ENCODE results near the gene RELCH.
A peak's percentile ranks its signal among the peaks of the same experiment; 100 is the strongest.

The RELCH gene

DNA sequence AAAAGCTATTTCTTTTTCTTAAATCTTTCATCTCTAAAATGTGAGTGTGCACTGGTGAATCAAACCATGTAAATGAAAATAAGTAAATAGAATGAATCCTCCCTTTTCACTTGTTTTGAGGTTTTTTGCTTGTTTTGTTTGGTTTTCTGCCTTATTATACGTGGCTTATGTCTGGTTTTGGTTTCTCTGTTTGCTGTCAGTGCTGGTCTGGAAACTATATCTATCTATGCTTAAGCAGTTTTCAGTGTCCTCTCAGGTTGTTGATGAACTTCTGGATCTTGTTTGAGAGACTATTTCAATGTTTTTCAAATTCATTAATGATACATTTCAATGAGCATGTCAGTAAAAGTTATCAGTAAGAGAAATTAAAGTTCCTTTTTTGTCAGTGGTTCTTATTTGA lies 90.0 kb downstream of the RELCH start:
- no peak for DNase-seq

DNA sequence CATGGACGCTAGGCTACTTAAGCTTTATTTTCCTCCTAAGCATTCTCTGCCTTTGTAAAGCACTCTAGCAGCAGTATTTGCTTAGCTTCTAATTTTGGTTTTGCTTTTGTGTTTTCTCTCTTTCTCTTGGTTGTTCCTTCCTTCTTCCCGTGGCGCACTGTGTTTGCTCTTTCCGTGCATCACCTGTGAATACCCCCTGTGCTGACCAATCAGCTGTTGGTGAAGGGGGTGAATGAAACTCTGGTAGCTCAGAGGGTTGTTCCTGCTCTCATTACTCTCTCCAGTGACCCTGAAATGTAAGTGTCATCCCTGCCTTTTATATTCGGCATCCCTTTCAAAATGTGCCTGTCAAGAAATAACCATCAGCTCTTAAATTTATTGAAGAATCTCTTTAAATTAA lies 92.5 kb downstream of the RELCH start:
- no peak for DNase-seq

DNA sequence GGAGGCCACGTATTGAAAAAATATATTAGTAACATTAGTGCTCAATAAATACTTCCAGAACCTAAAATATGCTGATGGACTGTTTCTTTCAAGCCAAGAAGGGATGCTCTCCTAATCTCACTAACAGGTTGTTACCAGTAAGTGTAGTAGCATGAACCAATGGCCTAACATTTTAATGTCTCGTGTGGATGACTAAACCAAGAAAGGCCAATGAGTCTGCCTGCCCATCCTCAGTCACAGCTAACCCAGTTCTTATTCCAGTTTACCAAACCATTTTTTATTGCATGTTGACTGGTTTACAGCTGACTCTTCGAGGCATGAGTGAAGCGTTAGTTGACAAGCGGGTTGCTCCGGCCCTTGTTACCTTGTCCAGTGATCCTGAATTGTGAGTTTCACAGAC lies 93.0 kb downstream of the RELCH start:
- no peak for DNase-seq

DNA sequence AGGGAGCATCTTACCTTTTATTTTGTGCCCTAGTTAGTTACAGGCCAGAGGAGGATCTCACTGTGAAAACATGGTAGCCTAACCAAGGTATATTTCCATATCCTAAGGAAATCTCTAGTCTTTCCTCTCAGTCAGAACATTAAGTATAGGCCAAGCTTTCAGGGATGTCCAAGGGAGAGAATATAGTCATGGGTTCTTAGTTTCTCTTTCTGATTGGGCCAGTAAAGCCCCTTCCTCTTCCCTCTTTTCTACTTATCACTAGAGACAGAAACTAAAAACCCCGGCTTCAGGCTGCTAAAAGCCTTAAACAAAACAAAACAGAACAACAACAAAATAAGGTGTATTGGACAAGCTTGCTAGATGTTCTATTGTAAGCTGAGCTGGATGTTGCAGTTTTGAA lies 93.7 kb downstream of the RELCH start:
- no peak for DNase-seq

DNA sequence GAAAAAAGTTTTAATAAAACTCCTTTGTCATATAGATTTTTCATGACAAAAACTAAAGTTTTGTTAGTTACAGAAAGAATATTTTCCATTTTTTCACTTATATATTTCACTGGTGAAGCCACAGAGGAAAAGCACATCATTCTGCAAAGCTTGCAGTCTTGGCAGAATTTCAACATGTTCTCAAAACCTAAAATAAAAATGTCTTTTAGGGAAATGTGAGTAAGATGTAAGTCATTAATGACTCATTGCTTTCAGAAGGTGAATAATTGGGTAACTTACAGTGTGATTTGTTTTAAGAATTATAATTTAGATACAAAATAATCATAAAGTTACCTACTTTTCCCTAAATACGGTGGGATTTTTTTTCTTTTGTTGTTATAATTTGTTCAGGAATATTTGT lies 94.6 kb downstream of the RELCH start:
- DNase-seq = no peak

DNA sequence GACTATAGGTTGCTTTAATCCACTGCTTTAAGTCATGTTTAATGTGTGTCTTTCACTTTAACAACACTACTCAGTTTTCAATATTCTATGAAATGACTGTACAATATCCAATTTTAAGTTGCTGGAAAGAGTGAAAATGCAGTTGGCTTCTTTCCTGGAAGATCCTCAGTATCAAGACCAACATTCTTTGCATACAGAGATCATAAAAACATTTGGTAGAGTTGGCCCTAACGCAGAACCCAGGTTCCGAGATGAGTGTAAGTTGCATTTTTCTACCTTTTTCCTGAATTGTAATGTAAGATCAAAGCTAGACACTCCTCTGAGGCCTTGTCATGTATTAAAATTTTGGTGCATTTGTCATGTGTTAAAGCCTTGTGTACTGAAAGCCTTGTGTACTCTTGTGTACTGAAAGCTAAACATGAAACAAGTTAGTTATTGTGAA lies 95.2 kb downstream of the RELCH start:
- DNase-seq = no peak

DNA sequence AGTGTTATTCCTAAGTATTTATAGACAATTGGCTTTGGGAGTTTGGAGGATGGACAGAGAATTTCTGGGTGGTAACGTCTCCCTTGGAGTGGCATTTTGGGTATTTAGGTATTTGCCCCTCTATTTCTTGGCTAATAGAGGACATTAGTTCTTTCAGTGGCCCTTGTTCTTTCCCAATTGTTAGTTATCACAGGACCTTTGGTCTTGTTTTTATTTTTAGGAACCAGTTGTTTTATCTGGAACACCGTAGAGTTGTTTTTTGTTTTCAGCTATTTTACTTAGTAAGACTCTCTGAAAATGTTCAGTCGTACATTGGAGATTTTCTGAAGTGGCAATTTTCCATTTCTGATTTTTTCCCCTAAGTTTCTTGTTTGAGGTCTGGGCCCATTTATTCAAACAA lies 97.6 kb downstream of the RELCH start:
- no peak for DNase-seq

DNA sequence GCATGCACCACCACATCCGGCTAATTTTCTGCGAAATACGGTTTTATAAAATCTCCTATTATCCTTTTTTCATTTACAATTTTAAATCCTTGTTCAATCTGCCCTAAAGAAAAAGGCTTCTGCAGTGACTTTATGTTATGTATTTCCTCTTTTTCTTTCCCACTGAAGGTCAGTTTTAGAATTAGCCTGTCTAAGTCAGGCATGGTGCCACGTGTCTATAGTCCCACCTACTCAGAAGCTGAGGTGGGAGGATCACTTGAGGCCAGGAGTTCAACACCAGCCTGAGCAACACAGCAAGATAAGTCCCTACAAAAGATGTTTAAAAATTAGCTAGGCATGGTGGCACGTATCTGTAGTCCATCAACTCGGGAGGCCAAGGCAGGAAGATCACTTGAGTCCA lies 98.2 kb downstream of the RELCH start:
- no peak for DNase-seq

DNA sequence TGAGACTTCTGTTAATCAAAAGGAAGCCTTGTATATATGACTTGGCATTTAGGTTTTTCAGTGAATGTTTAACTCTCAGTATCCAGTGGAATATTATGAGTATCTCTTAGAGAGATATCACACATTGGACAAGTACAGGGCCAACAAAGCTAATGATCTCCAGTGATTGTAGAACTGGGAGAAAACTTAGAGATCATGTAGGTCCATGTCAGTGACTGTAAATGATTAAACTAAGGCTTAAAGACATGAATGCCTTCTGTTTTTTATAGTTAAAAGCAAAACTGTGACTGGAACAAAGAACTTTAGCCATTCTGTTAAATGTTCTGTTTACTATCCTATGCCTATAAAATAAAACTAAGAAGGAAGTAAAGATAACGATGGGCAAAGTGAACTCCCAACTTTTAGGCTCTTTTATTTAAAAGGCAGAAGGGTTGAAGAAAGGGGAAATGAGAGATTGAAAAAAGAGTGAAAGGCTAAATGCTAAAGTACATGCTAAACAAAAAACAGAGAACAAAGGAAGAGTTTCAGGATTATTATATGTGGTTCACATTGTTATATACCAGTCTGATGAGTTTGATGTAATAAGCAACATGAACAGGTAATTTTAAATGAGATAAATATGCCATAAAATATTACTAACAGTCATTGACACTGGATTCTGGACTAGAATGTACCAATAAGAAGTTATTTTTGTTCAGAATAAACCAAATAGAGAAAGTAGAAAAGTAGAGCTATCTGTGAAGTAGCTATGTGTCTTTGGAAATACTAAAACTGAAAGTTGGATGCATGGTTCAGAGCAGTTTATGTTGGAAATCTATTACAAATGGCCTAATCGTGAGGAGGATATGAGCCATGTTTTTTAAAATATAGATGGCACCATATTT lies 101.0 kb downstream of the RELCH start:
- DNase-seq = no peak

DNA sequence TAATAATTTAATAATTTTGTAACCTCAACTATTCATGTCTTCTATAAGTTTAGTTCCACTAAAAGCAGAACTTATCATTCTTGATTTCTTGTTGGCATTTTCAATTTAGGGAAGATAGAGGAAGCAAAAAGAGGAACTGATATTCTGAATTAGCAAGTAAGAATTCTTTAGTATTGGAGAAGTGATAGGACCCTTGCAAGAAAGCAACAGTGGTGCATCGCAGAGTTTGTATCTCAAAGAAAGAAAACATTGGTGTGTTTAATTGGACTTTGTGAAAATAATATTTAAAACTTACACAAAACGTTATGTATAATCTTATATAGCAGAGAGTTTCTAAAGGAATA lies 101.6 kb downstream of the RELCH start:
- DNase-seq = no peak

DNA sequence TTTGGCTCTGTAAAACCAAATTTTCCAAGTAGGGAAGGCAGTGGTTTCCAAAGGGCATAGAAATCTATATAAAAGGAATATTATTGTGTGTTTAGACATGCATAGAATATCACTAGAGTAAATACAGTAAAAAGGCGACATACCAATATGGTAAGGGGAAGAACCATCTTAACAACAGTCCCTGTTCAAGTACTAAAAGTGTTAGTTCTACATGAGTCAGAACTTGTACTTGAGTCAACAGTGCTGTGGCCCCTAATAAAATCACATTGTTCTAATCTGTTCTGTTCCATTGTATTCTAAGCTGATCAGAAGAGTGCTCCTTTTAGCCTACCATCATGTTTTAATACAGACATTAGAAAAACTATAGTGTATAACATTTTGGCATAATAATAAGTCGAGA lies 102.0 kb downstream of the RELCH start:
- DNase-seq = no peak

DNA sequence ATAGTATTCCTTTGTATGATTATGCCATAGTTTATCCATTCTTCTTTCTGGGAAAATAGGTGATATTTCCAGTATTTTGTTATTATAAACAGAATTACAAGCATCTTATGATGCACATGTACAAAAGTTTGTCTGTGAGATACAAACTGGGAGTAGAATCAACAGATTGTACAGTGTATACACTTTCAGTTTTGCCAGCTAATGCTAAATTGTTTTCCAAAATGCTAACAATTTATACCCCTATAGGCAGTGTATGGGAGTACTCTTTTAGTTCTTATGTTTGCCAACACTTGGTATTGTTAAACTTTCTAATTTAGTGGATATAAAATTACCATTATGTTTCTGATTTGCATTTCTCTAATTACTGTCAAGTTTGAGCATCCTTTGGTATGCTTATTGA lies 107.0 kb downstream of the RELCH start:
- DNase-seq = no peak

DNA sequence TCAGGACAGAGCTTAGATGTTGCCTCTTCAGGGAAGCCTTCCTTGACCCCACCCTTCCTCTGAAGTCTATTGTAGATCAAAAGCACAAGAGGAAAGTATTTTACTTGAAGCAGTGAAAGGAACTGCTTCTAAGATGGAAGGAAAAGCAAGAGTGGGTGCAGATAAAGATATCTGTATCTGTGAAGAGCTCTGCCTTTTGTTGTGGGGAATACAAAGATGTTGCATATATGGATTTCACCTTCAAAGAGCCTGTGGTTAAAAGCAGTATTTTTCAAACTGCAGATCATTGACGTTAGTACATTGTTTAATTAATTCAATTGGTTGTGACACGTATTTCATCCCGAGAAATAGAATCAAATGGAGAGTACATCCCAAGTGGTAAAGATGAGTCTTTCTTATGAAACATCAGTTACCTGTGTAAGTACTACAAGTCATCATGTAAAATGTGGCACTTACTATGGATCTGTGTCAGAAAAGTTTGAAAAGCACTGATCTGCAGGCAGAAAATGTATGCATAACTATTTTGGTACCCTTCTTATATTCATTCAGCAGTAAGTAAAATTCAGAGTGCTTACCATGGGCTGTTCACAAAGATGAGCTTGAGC lies 113.4 kb downstream of the RELCH start:
- DNase-seq = no peak

DNA sequence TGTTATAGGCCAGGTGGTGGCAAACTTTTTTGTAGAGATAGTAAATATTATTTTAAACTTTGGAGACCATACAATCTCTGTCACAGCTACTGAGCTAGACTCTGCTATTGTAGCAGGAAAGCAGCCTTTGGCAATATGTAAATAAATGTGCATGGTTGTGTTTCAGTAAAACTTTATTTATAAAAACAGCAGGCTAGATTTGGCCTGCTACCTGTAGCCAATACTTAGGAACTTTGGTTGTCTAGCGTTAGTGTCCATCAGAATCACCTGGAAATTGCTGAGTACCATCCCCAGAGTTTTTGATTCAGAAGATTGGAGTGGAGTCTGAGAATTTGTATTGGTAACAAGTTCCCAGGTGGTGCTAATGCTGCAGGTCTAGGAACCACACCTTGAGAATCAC lies 114.3 kb downstream of the RELCH start:
- no peak for DNase-seq

DNA sequence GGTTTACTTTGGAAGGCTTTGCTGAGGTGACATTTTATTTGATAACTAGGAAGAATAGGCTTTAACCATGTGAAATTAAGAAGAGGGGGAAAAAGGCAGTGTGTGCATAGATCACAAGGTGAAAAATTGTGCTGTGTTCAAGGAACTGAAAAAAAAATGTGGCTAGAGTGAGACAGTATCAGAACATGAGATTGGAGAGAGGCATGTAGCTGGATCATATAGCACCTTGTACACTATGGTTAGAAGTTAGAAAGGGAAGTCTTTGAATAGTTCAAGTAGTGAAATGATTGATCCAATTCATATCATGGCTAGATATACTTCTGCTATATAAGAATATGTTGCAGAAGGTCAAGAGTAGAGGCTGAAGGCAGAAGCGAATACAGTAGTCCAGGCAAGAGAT lies 125.8 kb downstream of the RELCH start:
- no peak for DNase-seq

DNA sequence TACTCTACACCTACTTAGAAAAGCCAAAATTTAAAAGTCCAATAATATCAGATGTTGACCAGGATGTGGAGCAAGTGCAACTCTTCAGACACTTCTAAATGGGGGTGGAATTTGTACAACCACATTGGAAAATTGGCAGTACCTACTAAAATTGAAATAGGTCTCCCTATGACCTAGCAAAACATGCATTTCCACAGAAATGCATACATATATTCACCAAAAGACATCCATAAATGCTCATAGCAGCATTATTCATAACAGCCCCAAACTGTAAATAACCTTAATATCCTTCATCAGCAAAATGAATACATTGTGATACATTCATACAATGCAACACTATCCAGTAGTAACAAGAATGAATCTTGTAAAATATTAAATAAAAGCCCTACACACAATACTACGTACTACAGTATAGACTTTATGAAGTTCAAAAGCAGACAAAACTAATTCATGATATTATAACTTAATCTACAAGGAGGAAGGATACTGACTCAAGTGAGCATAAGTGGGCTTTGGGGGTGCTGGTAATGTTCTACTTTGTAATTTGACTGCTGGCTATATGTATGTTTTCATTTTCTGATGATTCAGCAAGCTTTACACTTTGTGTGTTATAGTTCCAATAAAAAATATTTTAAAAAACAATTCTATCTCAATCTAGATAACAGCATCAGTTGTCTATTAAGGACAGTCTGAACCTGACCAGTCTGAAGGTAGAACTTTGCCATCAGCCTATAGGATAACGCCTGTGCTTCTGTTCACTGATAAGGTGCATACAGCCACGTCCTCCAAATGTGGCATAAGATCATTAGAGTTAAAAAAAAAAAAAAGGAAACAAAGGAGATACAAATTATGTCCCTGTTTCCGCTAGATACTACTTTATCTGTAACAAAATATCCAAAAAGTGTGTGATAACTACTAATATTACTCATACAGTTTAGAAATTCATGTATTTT lies 131.4 kb downstream of the RELCH start:
- DNase-seq = no peak

DNA sequence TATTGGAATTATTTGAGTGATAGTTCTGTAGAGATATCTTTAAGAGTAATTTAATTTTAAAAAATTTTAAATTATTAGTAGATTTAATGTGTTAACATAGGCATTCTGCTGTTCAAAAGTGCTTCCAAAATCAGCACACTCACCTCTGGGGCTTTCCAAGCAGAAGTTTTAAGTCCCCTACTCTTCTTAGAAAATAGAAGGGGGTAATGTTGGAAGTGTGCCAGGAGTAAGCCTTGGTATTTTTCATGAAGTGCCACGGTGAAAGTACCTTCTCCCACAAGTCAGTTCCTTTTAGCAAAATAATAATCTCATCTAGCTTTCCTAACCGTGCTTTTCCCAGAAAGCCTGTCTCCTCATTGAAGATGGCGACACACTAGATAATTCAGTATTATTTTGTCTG lies 134.1 kb downstream of the RELCH start:
- DNase-seq = no peak

DNA sequence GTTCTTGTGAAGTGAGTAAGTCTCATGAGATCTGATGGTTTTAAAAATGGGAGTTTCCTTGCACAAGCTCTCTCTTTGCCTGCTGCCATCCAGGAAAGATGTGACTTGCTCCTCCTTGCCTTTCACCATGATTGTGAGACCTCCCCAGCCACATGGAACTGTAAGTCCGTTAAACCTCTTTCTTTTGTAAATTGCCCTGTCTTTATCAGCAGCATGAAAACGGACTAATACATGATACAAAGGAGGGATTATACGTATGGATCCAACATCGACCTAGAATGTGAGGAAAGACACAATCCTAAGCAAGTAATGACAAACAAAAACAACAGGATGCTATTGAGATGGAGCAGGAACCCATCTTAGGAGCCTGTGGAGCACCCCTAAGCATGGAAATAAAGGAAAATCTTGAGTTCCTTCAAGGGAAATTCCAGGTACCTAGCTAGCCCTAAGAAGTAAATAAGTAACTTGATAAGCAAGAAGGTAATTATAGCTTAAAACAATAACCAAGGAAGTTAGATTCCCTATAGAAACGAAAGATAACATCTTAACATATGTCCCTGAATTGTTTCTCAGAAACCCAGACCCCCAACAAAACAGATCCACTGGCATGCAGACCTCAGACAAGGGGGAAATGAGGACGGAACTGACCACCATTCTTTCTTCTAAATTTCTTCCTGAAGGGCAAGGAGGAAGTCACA lies 136.6 kb downstream of the RELCH start:
- DNase-seq = no peak

DNA sequence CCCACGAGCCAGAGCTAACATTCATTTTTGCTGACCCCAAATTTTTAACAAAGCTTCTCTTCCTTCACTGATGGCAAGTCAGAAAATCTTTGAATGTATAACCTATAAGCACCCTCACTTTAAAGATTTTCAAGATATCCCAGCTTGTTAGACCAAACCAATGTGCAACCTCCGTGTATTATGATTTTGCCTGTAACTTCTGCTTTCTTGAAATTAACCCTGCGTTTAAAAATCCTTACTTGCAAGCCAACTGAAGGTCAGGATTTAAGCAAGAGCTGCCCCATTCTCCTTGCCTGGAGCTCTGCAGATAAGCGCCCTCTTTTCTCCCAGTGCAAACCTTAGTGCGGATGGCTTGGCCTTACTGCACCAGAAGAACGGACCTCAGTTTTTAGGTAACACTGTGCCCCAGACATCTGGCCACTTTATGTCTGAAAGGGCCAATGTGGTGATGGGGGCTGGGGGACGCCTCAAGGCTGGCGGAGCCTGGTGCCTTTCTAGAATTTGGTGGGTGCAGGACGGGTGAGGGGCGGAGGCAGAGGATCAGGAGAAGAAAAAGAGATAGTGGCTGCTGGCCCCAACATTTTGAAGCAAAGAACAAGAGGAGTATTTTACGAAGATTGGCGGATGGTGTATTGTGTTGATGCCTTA lies 137.2 kb downstream of the RELCH start:
- no peak for DNase-seq

DNA sequence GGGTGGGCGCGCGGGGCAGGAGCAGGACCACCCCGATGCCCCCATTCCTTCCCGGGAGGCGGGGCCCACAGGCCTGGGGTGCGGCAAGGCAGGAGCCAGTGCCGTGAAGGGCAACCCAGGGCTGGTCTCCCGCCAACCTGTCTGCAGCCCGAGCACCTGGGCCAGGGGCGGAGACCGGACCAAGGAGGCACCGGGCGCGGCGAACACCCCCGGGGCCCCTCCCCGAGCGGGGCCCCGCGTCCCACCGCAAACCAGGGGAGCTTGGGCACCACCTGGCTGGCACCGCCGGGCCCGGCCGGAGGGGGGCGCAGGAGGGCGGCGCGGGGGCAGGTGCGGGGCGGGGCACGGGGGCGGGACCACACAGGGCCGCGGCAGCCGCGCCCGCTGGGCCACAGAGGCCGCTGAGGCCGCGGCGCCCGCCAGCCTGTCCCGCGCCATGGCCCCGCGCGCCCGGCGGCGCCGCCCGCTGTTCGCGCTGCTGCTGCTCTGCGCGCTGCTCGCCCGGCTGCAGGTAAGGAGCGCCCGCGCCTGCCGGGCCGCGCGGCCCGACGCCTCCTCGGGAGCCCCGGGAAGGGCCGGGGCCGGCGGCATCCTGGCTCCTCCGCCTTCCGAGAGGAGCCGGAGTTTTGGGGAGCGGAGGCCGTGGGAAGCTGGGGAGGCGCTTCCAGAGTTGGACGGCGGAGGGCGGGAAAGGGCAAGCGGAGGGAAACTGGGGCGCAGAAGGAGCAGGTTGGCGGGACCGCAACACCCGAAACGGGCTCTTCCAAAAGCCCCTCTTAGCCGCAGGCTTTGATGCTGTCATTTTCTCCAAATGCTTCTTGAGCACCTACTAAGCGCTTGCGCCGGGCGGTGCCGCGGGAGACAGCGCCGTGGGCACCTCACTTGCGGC lies 138.1 kb downstream of the RELCH start, which contains the start of gene TNFRSF11A:
TSS of gene TNFRSF11A (plus strand) at position 394 of the 889 bp plus-strand sequence. CDS start at position 437, 43 bp downstream.
- DNase-seq = peak; percentile 71

All from activated CD4-positive, CD25-positive, alpha-beta regulatory T cell treated with anti-CD3 and anti-CD28 coated beads, Interleukin-2, amount 50 U/mL, for 72 hours (primary cell).